ENCODE results near the gene MAPT. TPM values are rescaled to one million over a fixed set of nuclear protein-coding genes. Genes with fewer than 3 reads are reported as not detected.

The MAPT gene
- total and polyA plus RNA-seq, 2 of the 4 experiments (the other 2 are of a cell fraction) = 0.18 to 0.19 TPM

DNA sequence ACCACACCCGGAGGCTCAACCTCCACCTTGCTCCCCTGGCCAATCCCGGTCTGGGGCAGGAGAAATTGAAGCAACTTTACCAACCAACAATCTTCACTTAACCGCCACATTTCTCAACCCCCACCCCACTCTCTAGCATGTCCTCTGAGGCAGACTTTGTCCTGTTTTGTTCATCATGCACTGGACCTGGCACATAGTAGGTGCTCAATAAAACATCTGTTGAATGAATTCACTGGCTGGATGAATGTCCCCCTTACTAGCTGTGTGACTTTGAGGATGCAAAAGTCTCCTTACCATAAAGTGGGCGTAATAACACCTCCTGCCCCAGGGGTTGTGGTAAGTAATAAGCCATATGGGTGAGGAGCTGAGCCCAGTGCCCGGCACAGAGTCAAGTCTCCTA lies 43.9 kb upstream of the MAPT start:
- no peak overlapping the region for H3K14ac ChIP-seq (replicated peaks; ENCODE audit: low read depth, low read length)
- no peak overlapping the region for H3K18ac ChIP-seq (ENCODE audit: low read depth, low read length)
- no peak overlapping the region for H2BK120ac ChIP-seq (ENCODE audit: low read depth, low read length)
- dilution Hi-C loops (cut with HindIII; ENCODE audit: low sequenced_read_pairs, unreplicated experiment) = loop anchor here (25.0 kb wide), 1 partner anchor 213 kb away; no protein-coding TSS in a partner anchor
- no peak overlapping the region for H3K23ac ChIP-seq (ENCODE audit: low read depth, low read length)
- no peaks in the 10 kb centered on the region for H4K20me1 ChIP-seq (ENCODE audit: insufficient read depth, low read length)
- DNase-seq (no peak), ATAC-seq (ENCODE audit: low read depth) (no peak)
- no peak overlapping the region for H3K27ac ChIP-seq (ENCODE audit: insufficient read depth, low read length)
- H3K56ac ChIP-seq (ENCODE audit: extremely low read depth, insufficient read depth, low read length) = no peak overlapping the region
- no peak overlapping the region for H4K5ac ChIP-seq (ENCODE audit: low read depth, low read length)
- H3K4ac ChIP-seq (ENCODE audit: low read depth, low read length) = no peak overlapping the region
- H3K9me1 ChIP-seq (ENCODE audit: insufficient read depth, low read length) = no peaks in the 10 kb centered on the region
- H2BK5ac ChIP-seq (ENCODE audit: low read depth, low read length, poor library complexity, severe bottlenecking) = no peak overlapping the region
- H2AFZ ChIP-seq (replicated peaks; ENCODE audit: low read length, poor library complexity) = no peak overlapping the region
- no peak overlapping the region for H3K4me3 ChIP-seq (ENCODE audit: insufficient read depth, low read depth, low read length)
- in situ Hi-C loops (cut with MboI; ENCODE audit: low sequenced_read_pairs) = loop anchor here (10.0 kb wide), 1 partner anchor 636 kb away; no protein-coding TSS in a partner anchor
- ChIA-PET CTCF (no interaction called here), POLR2A (ENCODE audit: unreplicated experiment) (no interaction called here)
- no peak overlapping the region for H4K8ac ChIP-seq (ENCODE audit: low read depth in 2 of 2, low read length in 2 of 2)
- H3K9ac ChIP-seq (ENCODE audit: low read depth, low read length) = no peak overlapping the region
- no peak overlapping the region for H4K91ac ChIP-seq (ENCODE audit: insufficient read depth, low read depth, low read length)
- H2AK5ac ChIP-seq (ENCODE audit: low read depth, low read length) = no peak overlapping the region
- H3K4me1 ChIP-seq (ENCODE audit: control insufficient read depth, insufficient read depth, low read length) = no peaks in the 10 kb centered on the region
- no peak for TF ChIP-seq NFE2L2 (IDR thresholded peaks at IDR 0.05; ENCODE audit: low read depth, low read length)
- no peak for TF ChIP-seq SMC3 (IDR thresholded peaks at IDR 0.05; ENCODE audit: low read depth, low read length)
- TF ChIP-seq RAD21 (IDR thresholded peaks at IDR 0.05; ENCODE audit: low read length) = no peak
- no peak for TF ChIP-seq MAZ (IDR thresholded peaks at IDR 0.05; ENCODE audit: borderline replicate concordance, low read depth, low read length)
- TF ChIP-seq MXI1 (IDR thresholded peaks at IDR 0.05; ENCODE audit: borderline replicate concordance, low read depth, low read length) = no peak
- TF ChIP-seq RFX5 (IDR thresholded peaks at IDR 0.05; ENCODE audit: low read depth, low read length) = no peak
- TF ChIP-seq BHLHE40 (IDR thresholded peaks at IDR 0.05; ENCODE audit: low read depth, low read length) = no peak
- TF ChIP-seq MAFK (IDR thresholded peaks at IDR 0.05; ENCODE audit: low read depth, low read length) = no peak
- no peak for TF ChIP-seq CTCF (conservative IDR thresholded peaks at IDR 0.05; ENCODE audit: low read depth, low read length)
- no peak for TF ChIP-seq FOS (IDR thresholded peaks at IDR 0.05; ENCODE audit: low read depth, low read length)
- TF ChIP-seq CHD1 (IDR thresholded peaks at IDR 0.05; ENCODE audit: low read depth, low read length) = no peak
- TF ChIP-seq, protein P1, sequence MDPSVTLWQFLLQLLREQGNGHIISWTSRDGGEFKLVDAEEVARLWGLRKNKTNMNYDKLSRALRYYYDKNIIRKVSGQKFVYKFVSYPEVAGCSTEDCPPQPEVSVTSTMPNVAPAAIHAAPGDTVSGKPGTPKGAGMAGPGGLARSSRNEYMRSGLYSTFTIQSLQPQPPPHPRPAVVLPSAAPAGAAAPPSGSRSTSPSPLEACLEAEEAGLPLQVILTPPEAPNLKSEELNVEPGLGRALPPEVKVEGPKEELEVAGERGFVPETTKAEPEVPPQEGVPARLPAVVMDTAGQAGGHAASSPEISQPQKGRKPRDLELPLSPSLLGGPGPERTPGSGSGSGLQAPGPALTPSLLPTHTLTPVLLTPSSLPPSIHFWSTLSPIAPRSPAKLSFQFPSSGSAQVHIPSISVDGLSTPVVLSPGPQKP (IDR thresholded peaks at IDR 0.05; ENCODE audit: borderline replicate concordance, low read depth, low read length) = no peak
- no peak for TF ChIP-seq RCOR1 (IDR thresholded peaks at IDR 0.05; ENCODE audit: insufficient replicate concordance, low read length)
- intact Hi-C loops (cut with micrococcal nuclease) = loop anchor here (5.0 to 10.0 kb wide), 3 partner anchors 133 to 718 kb away; partner anchors contain the start of gene PLCD3
- H3K36me3 ChIP-seq (ENCODE audit: control insufficient read depth, insufficient read depth, low read length) = no peaks in the 10 kb centered on the region
- peaks cover 7% of the 10 kb centered on the region; the same call in 1 of the 2 replicates for H3K27me3 ChIP-seq (ENCODE audit: control insufficient read depth, insufficient read depth, low read length)
- BruUV-seq (replicated peaks) = no TSS peak
- no peak overlapping the region for H2AK9ac ChIP-seq (replicated peaks; ENCODE audit: low read depth, low read length, poor library complexity)
- no peaks in the 10 kb centered on the region for H3K9me3 ChIP-seq (ENCODE audit: control insufficient read depth, insufficient read depth, low read length)
- H3K4me2 ChIP-seq (ENCODE audit: low read depth, low read length) = no peak overlapping the region
- H3K79me1 ChIP-seq (ENCODE audit: low read depth in 1 of 2, low read length in 2 of 2) = no peaks in the 10 kb centered on the region
- H2BK15ac ChIP-seq (ENCODE audit: low read depth, low read length) = no peak overlapping the region
- no peak overlapping the region for H2BK20ac ChIP-seq (ENCODE audit: low read depth, low read length)
- 69% methylated on average over 2 of the region's 5 CpGs; no CpG with 5 or more reads in 1 of the 2 experiments for WGBS, 2 experiments (ENCODE audit: extremely low coverage in 2 of 2, insufficient read length in 1 of 2)

All from IMR-90 (cell line).